ENCODE measurements around the gene TMEM132A.

Gene TMEM132A

GRCh38 chr11:60921259-60921658, 3.0 kb upstream of the TMEM132A start:
- no peak for DNase-seq

GRCh38 chr11:60921777-60922335, 2.4 kb upstream of the TMEM132A start:
- no peak for TF ChIP-seq GATA1 (IDR thresholded peaks at IDR 0.05; ENCODE audit: low read depth, low read length)
- DNase-seq = no peak

More at GRCh38 chr11:60921259-60921658, 3.0 kb upstream of the TMEM132A start:
- TF ChIP-seq POLR2A (IDR thresholded peaks at IDR 0.05; ENCODE audit: low read length) (no peak), GATA1 (IDR thresholded peaks at IDR 0.05; ENCODE audit: low read depth, low read length) (no peak)

DNA sequence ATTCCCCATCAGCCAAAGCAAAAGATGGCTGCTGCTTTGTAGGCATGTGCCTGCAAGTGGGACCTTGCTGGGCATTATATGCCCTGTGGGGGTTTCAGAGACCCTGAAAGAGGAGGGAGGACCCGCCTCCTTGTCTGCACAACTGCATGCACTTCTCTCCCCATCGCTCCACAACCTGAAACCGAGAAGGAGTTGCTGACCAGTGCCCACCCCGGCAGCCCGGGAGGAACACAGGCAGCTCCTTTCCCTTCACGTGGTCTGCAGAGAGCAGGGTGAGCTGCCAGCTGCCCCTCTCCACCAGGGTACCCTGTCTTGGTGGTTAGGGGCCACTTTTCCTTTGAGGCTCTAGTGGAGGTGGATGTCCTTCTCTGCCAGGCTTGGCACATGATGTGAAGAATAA, 1.4 kb upstream of the TMEM132A start:
- DNase-seq = no peak
- TF ChIP-seq GATA1 (IDR thresholded peaks at IDR 0.05; ENCODE audit: low read depth, low read length) (no peak), POLR2A (IDR thresholded peaks at IDR 0.05; ENCODE audit: low read length) (no peak)

DNA sequence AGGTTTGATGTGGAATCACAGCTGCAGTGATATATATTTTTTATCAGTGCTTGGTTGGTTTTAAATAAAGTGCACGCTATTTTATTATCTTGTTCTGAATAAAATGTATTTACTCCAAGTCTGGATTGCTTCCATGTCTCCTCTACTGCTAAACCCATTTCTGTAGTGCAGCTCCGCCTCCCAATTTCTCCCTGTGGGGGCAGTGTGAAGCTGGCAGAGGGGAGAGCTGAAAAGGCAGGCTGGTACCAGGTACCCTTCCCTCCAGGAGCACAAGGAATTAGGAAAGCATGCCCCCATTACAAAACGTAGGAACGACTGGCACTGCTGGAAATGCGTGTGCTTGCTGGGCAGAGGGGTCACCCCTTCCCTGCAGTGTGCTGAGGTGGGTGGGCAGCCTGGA, 934 bp upstream of the TMEM132A start:
- TF ChIP-seq POLR2A (IDR thresholded peaks at IDR 0.05; ENCODE audit: low read length) (no peak), GATA1 (IDR thresholded peaks at IDR 0.05; ENCODE audit: low read depth, low read length) (no peak)
- DNase-seq = no peak

GRCh38 chr11:60923800-60924109, 505 bp upstream of the TMEM132A start:
- TF ChIP-seq POLR2A (IDR thresholded peaks at IDR 0.05; ENCODE audit: low read length) = no peak
- DNase-seq = no peak

DNA sequence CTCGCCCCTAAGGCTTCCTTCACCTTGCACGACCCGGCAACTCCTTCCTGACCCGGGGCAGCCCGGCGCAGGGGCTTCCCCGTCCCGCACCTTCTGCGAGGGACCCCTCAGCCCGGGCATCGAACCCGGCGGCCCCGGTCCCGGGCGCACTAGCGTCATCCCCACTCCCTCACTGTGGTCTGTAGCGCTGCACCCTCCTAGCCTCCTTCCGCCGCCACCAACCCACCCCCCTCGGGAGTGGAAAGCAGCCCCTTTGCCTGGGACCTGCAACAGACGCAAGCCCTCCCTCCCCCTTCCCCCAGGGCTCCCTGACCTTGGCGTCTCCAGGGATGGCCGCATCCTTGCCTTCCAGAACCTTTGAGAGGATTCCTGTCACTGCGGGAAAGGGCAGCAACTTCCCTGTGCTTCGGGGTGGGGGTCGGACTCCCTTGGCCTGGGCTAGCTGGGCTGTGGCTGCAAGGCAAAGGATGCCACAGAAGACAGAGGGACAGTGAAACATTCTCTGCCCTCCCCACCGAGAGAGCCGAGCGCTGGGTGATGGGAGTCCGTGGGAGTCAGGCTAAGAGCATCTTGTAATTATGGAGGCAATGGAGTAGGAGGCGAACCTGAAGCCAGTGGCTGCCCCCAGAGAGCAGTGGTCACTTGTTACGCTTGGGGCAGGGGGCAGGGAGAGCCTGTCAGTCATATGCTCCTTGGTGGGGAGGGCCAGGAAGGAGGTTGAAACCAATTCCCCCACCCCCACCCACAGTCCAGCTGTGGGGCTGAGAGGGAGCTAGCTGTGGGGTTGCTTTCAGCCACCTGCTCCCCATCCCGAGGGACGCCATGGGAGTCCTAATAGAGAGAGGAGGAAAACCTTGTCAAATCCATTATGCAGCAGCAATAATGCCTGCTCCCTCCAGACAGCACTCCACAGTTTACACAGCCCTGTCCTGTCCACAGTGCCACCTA, 920 bp downstream of the TMEM132A start:
- DNase-seq = no peak
- no peak for TF ChIP-seq POLR2A (IDR thresholded peaks at IDR 0.05; ENCODE audit: low read length)
- TF ChIP-seq GATA1 (IDR thresholded peaks at IDR 0.05; ENCODE audit: low read depth, low read length) = no peak

- TF ChIP-seq POLR2A (IDR thresholded peaks at IDR 0.05; ENCODE audit: low read length) (no peak), GATA1 (IDR thresholded peaks at IDR 0.05; ENCODE audit: low read depth, low read length) (no peak)
- DNase-seq = no peak
Measured at GRCh38 chr11:60925868-60926267, 1.6 kb downstream of the TMEM132A start.

DNA sequence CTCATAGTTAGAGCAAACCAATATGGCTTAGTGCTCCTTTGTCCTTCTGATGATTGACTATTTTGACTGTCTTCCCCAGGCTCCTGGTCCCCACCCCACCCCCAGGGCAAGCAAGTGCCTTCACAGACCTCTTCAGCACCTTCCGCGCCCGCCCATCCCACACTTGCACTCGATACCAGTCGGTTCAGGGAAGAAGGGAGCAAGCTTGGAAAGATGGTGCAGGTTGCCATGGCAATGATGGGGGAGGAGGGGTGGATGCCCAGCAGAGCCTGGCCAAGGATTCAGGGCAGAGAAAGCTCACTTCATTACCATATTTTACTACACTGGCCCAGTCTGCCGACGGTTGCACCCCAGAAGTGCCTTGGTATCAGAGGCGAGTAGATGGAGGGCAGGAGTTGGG, 2.2 kb downstream of the TMEM132A start:
- DNase-seq = no peak
- no peak for TF ChIP-seq POLR2A (IDR thresholded peaks at IDR 0.05; ENCODE audit: low read length)
- TF ChIP-seq GATA1 (IDR thresholded peaks at IDR 0.05; ENCODE audit: low read depth, low read length) = no peak

DNA sequence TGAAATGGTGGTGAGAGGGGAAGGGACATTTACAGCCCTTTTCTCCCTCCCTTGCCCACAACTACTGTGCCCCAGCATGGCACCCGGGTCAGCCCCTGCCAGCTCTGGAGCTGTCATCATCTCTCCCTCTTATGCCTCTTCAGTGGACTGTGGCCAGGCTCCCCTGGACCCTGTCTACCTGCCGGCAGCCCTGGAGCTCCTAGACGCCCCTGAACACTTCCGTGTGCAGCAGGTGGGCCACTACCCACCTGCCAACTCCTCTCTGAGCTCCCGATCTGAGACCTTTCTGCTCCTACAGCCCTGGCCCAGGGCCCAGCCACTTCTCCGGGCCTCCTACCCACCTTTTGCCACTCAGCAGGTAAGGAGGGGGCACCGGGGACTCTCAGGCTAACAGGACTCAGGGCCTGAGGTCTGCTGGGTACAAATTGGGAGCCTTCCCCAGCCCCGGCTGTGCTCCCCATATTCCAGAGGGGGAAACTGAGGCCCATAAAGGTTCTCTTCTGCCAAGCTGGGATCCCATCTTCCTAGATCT, 2.9 kb downstream of the TMEM132A start:
- TF ChIP-seq GATA1 (IDR thresholded peaks at IDR 0.05; ENCODE audit: low read depth, low read length) (no peak), POLR2A (IDR thresholded peaks at IDR 0.05; ENCODE audit: low read length) (no peak)

DNA sequence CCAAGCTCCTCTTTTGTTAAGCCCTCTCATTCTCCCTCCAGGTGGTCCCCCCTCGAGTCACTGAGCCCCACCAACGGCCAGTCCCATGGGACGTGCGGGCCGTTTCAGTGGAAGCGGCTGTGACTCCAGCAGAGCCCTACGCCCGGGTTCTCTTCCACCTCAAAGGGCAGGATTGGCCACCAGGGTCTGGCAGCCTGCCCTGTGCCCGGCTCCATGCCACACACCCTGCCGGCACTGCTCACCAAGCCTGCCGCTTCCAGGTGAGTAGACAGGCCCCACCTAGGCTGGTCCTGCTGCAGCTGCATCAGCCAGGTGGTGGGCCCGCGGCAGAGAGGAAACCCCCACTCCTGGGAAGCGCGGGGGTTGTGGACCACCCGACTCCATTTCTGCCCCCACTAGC, 3.3 kb downstream of the TMEM132A start:
- no peak for DNase-seq
- TF ChIP-seq POLR2A (IDR thresholded peaks at IDR 0.05; ENCODE audit: low read length) (no peak), GATA1 (IDR thresholded peaks at IDR 0.05; ENCODE audit: low read depth, low read length) (no peak)

More for the DNA sequence above, 2.9 kb downstream of the TMEM132A start:
- DNase-seq = no peak

DNA sequence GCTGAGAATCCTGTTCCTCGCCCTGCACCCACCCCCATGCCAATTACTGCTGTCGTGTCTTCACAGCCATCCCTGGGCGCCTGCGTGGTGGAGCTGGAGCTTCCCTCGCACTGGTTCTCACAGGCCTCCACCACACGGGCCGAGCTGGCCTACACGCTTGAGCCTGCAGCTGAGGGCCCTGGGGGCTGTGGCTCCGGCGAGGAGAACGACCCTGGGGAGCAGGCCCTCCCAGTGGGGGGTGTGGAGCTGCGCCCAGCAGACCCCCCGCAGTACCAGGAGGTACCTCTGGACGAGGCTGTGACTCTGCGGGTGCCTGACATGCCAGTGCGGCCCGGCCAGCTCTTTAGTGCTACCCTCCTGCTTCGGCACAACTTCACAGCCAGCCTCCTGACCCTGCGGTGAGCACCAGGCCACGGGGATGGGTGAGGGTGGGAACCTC, 4.3 kb downstream of the TMEM132A start:
- TF ChIP-seq GATA1 (IDR thresholded peaks at IDR 0.05; ENCODE audit: low read depth, low read length) (no peak), POLR2A (IDR thresholded peaks at IDR 0.05; ENCODE audit: low read length) (no peak)
- DNase-seq = no peak

GRCh38 chr11:60929764-60930163, 5.5 kb downstream of the TMEM132A start:
- no peak for TF ChIP-seq GATA1 (IDR thresholded peaks at IDR 0.05; ENCODE audit: low read depth, low read length)
- TF ChIP-seq POLR2A (IDR thresholded peaks at IDR 0.05; ENCODE audit: low read length) = no peak
- no peak for DNase-seq

GRCh38 chr11:60930394-60930793, 6.1 kb downstream of the TMEM132A start:
- no peak for DNase-seq
- TF ChIP-seq GATA1 (IDR thresholded peaks at IDR 0.05; ENCODE audit: low read depth, low read length) (no peak), POLR2A (IDR thresholded peaks at IDR 0.05; ENCODE audit: low read length) (no peak)

DNA sequence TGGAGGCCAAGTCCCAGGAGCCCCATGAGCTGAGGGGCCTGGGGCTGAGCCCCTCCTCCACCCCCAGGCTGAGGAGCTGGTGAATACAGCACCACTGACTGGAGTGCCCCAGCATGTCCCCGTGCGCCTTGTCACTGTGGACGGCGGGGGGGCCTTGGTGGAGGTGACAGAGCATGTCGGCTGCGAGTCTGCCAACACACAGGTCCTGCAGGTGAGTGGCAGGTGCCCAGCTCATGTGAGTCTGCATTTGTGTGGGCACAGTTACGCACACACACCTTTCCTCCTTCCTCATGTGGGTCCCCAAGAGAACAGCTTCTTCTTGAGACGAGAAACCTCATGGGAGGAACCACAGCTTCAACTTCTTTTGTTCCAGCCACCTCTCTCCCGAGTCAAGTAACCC, 7.7 kb downstream of the TMEM132A start:
- DNase-seq = no peak
- TF ChIP-seq GATA1 (IDR thresholded peaks at IDR 0.05; ENCODE audit: low read depth, low read length) = no peak
- no peak for TF ChIP-seq POLR2A (IDR thresholded peaks at IDR 0.05; ENCODE audit: low read length)

Measured in erythroblast (primary cell).